Upper lobe of right lung (tissue), 1 donor: ENCODE data around the gene JAGN1. TPM values are rescaled to one million over a fixed set of nuclear protein-coding genes. Genes with fewer than 3 reads are reported as not detected.

Source experiments
- ATAC-seq: fragments of 200-7000 bp; cut with Tn5 transposase; one replicate; pipeline ENCODE4 v1.9.1; 2020; ENCODE audit warnings: mild to moderate bottlenecking, moderate library complexity
- DNase-seq: peaks from one replicate; pipeline ENCODE4 v3.0.0-alpha.2; 2020
- H3K27ac ChIP-seq: fragments of 200-600 bp; one replicate; pipeline ENCODE4 v1.8.0; 2022
- H3K27me3 ChIP-seq: fragments of 200-600 bp; one replicate; pipeline ENCODE4 v1.8.0; 2022; ENCODE audit warnings: mild to moderate bottlenecking
- H3K36me3 ChIP-seq: fragments of 200-600 bp; one replicate; pipeline ENCODE4 v1.8.0; 2022
- H3K4me1 ChIP-seq: fragments of 200-600 bp; one replicate; pipeline ENCODE4 v1.8.0; 2022
- H3K4me3 ChIP-seq: fragments of 200-600 bp; one replicate; pipeline ENCODE4 v1.8.0; 2022; ENCODE audit warnings: mild to moderate bottlenecking
- H3K9me3 ChIP-seq: fragments of 200-600 bp; one replicate; pipeline ENCODE4 v1.8.0; 2022
- intact Hi-C: fragments of 100-400 bp; cut with DNase I; formaldehyde crosslinking; loops from one replicate; pipeline ENCODE4 v1.11.0; 2022
- total RNA-seq: library from RNA; stranded (reverse); fragmentation: NEBNext Ultra II Directional; extraction: Animal tissue kit (Norgen Biotek cat#: 25700); gene quantifications from one replicate; pipeline ENCODE4 v1.2.1, GENCODE V29; 2021
- TF ChIP-seq, protein P1 (sequence below): fragments of 200-600 bp; IDR thresholded peaks from one replicate; pipeline ENCODE4 v1.8.0; 2022; ENCODE audit warnings: antibody characterized with exemption
- donor health status: DM: no; HTN: yes; CAD: no; lungs with severe emphysema.

JAGN1 gene
- total RNA-seq, 1 donor from 2014 or later: 28.7 TPM

GRCh38 chr3:9906480-9906879, 16.1 kb downstream of the JAGN1 start:
- no peak for ATAC-seq
- H3K36me3 ChIP-seq: peaks cover 4% of the 10 kb centered on the region
- H3K4me1 ChIP-seq: peaks cover 4% of the 10 kb centered on the region
- no peak overlapping the region for H3K27ac ChIP-seq
- H3K27me3 ChIP-seq: no peaks in the 10 kb centered on the region
- no peak overlapping the region for H3K4me3 ChIP-seq
- intact Hi-C loops: no loop called here
- TF ChIP-seq, protein P1, sequence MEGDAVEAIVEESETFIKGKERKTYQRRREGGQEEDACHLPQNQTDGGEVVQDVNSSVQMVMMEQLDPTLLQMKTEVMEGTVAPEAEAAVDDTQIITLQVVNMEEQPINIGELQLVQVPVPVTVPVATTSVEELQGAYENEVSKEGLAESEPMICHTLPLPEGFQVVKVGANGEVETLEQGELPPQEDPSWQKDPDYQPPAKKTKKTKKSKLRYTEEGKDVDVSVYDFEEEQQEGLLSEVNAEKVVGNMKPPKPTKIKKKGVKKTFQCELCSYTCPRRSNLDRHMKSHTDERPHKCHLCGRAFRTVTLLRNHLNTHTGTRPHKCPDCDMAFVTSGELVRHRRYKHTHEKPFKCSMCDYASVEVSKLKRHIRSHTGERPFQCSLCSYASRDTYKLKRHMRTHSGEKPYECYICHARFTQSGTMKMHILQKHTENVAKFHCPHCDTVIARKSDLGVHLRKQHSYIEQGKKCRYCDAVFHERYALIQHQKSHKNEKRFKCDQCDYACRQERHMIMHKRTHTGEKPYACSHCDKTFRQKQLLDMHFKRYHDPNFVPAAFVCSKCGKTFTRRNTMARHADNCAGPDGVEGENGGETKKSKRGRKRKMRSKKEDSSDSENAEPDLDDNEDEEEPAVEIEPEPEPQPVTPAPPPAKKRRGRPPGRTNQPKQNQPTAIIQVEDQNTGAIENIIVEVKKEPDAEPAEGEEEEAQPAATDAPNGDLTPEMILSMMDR: no peak
- DNase-seq: no peak
- no peaks in the 10 kb centered on the region for H3K9me3 ChIP-seq

GRCh38 chr3:9908286-9908685, 17.9 kb downstream of the JAGN1 start:
- Histone ChIP-seq H3K4me3 (no peak overlapping the region), H3K9me3 (no peaks in the 10 kb centered on the region), H3K4me1 (no peaks in the 10 kb centered on the region), H3K27ac (no peak overlapping the region), H3K27me3 (no peaks in the 10 kb centered on the region), H3K36me3 (peaks cover 4% of the 10 kb centered on the region)
- TF ChIP-seq, protein P1: no peak
- intact Hi-C loops: no loop called here
- DNase-seq: no peak
- no peak for ATAC-seq

- peaks cover 4% of the 10 kb centered on the region for H3K36me3 ChIP-seq
- H3K4me3 ChIP-seq: no peak overlapping the region
- TF ChIP-seq, protein P1: no peak
- H3K9me3 ChIP-seq: no peaks in the 10 kb centered on the region
- ATAC-seq (peak; percentile 86), DNase-seq (no peak)
- peaks cover 10% of the 10 kb centered on the region for H3K4me1 ChIP-seq
- no peaks in the 10 kb centered on the region for H3K27me3 ChIP-seq
- no peak overlapping the region for H3K27ac ChIP-seq
- intact Hi-C loops: no loop called here
Observed at GRCh38 chr3:9909221-9910013, 19.0 kb downstream of the JAGN1 start.

DNA sequence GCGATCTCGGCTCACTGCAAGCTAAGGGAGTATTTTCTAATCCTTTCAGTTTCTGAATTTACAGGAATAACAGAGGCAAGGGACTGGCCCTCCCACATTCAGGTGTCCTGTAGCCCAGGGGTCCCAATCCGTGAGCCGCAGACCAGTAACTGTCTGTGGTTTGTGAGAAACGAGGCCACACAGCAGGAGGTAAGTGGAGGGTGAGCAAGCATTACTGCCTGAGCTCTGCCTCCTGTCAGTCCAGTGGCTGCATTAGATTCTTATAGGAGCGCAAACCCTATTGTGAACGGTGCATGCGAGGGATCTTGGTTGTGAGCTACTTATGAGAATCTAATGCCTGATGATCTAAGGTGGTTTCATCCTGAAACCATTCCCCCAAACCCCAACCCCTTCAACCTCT, 21.5 kb downstream of the JAGN1 start:
- DNase-seq (no peak), ATAC-seq (no peak)
- H3K4me3 ChIP-seq: no peak overlapping the region
- H3K9me3 ChIP-seq: no peaks in the 10 kb centered on the region
- TF ChIP-seq, protein P1: no peak
- intact Hi-C loops: no loop called here
- no peaks in the 10 kb centered on the region for H3K36me3 ChIP-seq
- no peaks in the 10 kb centered on the region for H3K27me3 ChIP-seq
- H3K4me1 ChIP-seq: peaks cover 27% of the 10 kb centered on the region
- H3K27ac ChIP-seq: no peak overlapping the region

GRCh38 chr3:9912294-9912935, 22.0 kb downstream of the JAGN1 start:
- DNase-seq: no peak
- Histone ChIP-seq H3K36me3 (no peaks in the 10 kb centered on the region), H3K9me3 (no peaks in the 10 kb centered on the region), H3K4me3 (no peak overlapping the region), H3K27ac (no peak overlapping the region), H3K27me3 (no peaks in the 10 kb centered on the region), H3K4me1 (peaks cover 28% of the 10 kb centered on the region)
- TF ChIP-seq, protein P1: no peak
- intact Hi-C loops: no loop called here
- no peak for ATAC-seq
